GM23338 (cell line): ENCODE results near the gene TFB1M. TPM values are rescaled to one million over a fixed set of nuclear protein-coding genes. Genes with fewer than 3 reads are reported as not detected.

Source experiments
- ATAC-seq: fragments of 200-7000 bp; cut with Tn5 transposase; 3 replicates; pipeline ENCODE4 v1.9.1; 2020
- DNase-seq: peaks from one replicate; pipeline ENCODE4 v3.0.0-alpha.2; 2015; ENCODE audit warnings: low spot score
- H2AFZ ChIP-seq: fragments of 200-600 bp; sonication (generic); 2 replicates; pipeline ENCODE4 v1.8.0; 2016; ENCODE audit warnings: antibody characterized with exemption, mild to moderate bottlenecking, moderate library complexity
- H3F3A ChIP-seq: fragments of 200-600 bp; sonication (generic); replicated peaks from 2 replicates; pipeline ENCODE4 v1.8.0; 2017; ENCODE audit warnings: antibody characterized with exemption, mixed run types, low read depth
- H3K27ac ChIP-seq: fragments of 200-600 bp; sonication (generic); 2 replicates; pipeline ENCODE4 v1.6.1; 2016; ENCODE audit warnings: low read depth
- H3K27me3 ChIP-seq: fragments of 200-600 bp; sonication (generic); 2 replicates; pipeline ENCODE4 v1.8.0; 2016; ENCODE audit warnings: mild to moderate bottlenecking, mixed run types, moderate library complexity; ENCODE audit not compliant: insufficient read depth
- H3K36me3 ChIP-seq: fragments of 200-600 bp; sonication (generic); 2 replicates; pipeline ENCODE4 v1.8.0; 2016; ENCODE audit warnings: mild to moderate bottlenecking; ENCODE audit not compliant: insufficient read depth
- H3K4me1 ChIP-seq: fragments of 200-600 bp; sonication (generic); 2 replicates; pipeline ENCODE4 v1.8.0; 2016; ENCODE audit warnings: mild to moderate bottlenecking, moderate library complexity; ENCODE audit not compliant: insufficient read depth
- H3K4me2 ChIP-seq: fragments of 200-600 bp; sonication (generic); 2 replicates; pipeline ENCODE4 v1.7.1; 2017; ENCODE audit warnings: mixed run types
- H3K4me3 ChIP-seq: fragments of 200-600 bp; sonication (generic); 2 replicates; pipeline ENCODE4 v1.6.1; 2016; ENCODE audit warnings: mixed run types
- H3K79me2 ChIP-seq: fragments of 200-600 bp; sonication (generic); replicated peaks from 2 replicates; pipeline ENCODE4 v1.8.0; 2017; ENCODE audit warnings: mild to moderate bottlenecking; ENCODE audit not compliant: insufficient read depth
- H3K9me2 ChIP-seq: fragments of 200-600 bp; sonication (generic); 2 replicates; pipeline ENCODE4 v1.8.0; 2017; ENCODE audit not compliant: insufficient read depth
- H4K20me1 ChIP-seq: fragments of 200-600 bp; sonication (generic); replicated peaks from 2 replicates; pipeline ENCODE4 v1.8.0; 2017; ENCODE audit warnings: mild to moderate bottlenecking; ENCODE audit not compliant: insufficient read depth
- H3K27ac Mint-ChIP-seq: 2 replicates; pipeline ENCODE4 v1.8.0; 2020; ENCODE audit warnings: inconsistent platforms, mild to moderate bottlenecking, moderate library complexity, mixed read lengths
- H3K27me3 Mint-ChIP-seq: 3 replicates; pipeline ENCODE4 v1.8.0; 2022; ENCODE audit warnings: low read depth, mild to moderate bottlenecking, moderate library complexity, mixed read lengths, inconsistent platforms; ENCODE audit not compliant: insufficient read depth, poor library complexity
- H3K36me3 Mint-ChIP-seq: 3 replicates; pipeline ENCODE4 v1.8.0; 2021; ENCODE audit warnings: low read depth, mild to moderate bottlenecking, inconsistent platforms, moderate library complexity, mixed read lengths
- H3K4me1 Mint-ChIP-seq: 3 replicates; pipeline ENCODE4 v1.8.0; 2020; ENCODE audit warnings: mild to moderate bottlenecking, inconsistent platforms, mixed read lengths
- H3K4me3 Mint-ChIP-seq: 3 replicates; pipeline ENCODE4 v1.8.0; 2021; ENCODE audit warnings: moderate library complexity, mild to moderate bottlenecking, inconsistent platforms, mixed read lengths
- H3K9me3 Mint-ChIP-seq: 3 replicates; pipeline ENCODE4 v1.8.0; 2020; ENCODE audit warnings: moderate library complexity, mild to moderate bottlenecking, inconsistent platforms, mixed read lengths
- CREB1 ChIP-seq: fragments of 250-450 bp; sonication (Bioruptor Pico); IDR thresholded peaks from 2 replicates; pipeline ENCODE4 v1.5.0; 2020; ENCODE audit warnings: low read depth, mild to moderate bottlenecking, moderate library complexity
- CTCF ChIP-seq, 2 experiments: fragments of 200-600 bp in 1 of 2; sonication (generic) in 1 of 2; conservative IDR thresholded peaks; 2 replicates each; pipeline versions ENCODE4 v1.5.1 to v1.6.1; 2016 to 2017; ENCODE audit warnings: antibody characterized with exemption in 2 of 2, low read depth in 2 of 2, mild to moderate bottlenecking in 2 of 2, moderate library complexity in 1 of 2
- EZH2 ChIP-seq: fragments of 200-600 bp; sonication (generic); IDR thresholded peaks from one replicate; pipeline ENCODE4 v1.8.0; 2017; ENCODE audit warnings: antibody characterized with exemption, mild to moderate bottlenecking, low read depth; ENCODE audit not compliant: unreplicated experiment
- EZH2phosphoT487 ChIP-seq: fragments of 200-600 bp; sonication (generic); IDR thresholded peaks from one replicate; pipeline ENCODE4 v1.8.1; 2018; ENCODE audit warnings: antibody characterized with exemption; ENCODE audit not compliant: unreplicated experiment
- JUNB ChIP-seq: IDR thresholded peaks from one replicate; pipeline ENCODE4 v1.6.1; 2016; ENCODE audit warnings: antibody characterized with exemption; ENCODE audit not compliant: unreplicated experiment
- NANOG ChIP-seq: IDR thresholded peaks from 2 replicates; pipeline ENCODE4 v1.6.1; 2016; ENCODE audit warnings: antibody characterized with exemption, borderline replicate concordance
- POLR2AphosphoS5 ChIP-seq: IDR thresholded peaks from 2 replicates; pipeline ENCODE4 v1.6.1; 2016; ENCODE audit warnings: antibody characterized with exemption, low read depth
- ZNF114 ChIP-seq: fragments of 250-450 bp; sonication (Bioruptor Pico); IDR thresholded peaks from 2 replicates; pipeline ENCODE4 v1.5.0; 2020; ENCODE audit warnings: mild to moderate bottlenecking, moderate library complexity
- ZNF331 ChIP-seq: fragments of 250-450 bp; sonication (Bioruptor Pico); IDR thresholded peaks from 2 replicates; pipeline ENCODE4 v1.5.0; 2020; ENCODE audit warnings: low read depth, mild to moderate bottlenecking, moderate library complexity
- ZNF462 ChIP-seq: fragments of 250-450 bp; sonication (Bioruptor Pico); IDR thresholded peaks from 2 replicates; pipeline ENCODE4 v1.5.0; 2020; ENCODE audit warnings: mild to moderate bottlenecking, moderate library complexity
- polyA plus RNA-seq: library from polyadenylated mRNA; unstranded; fragments of >200 nt; fragmentation: Nextera tagmentation; extraction: Ambion mirVana; gene quantifications from 2 replicates; pipeline ENCODE4 v1.2.1, GENCODE V29; 2016
- total RNA-seq: library from RNA; depleted of rRNA; stranded (reverse); fragments of >200 nt; shearing (Covaris generic); gene quantifications from 2 replicates; pipeline ENCODE4 v1.2.3, GENCODE V29; 2014
- TF ChIP-seq, protein P1 (sequence below): IDR thresholded peaks from 2 replicates; pipeline ENCODE4 v1.6.1; 2016; ENCODE audit warnings: antibody characterized with exemption

Gene TFB1M
- total and polyA plus RNA-seq, 2 experiments from 2014 or later, result 51.1 to 66.9 TPM

GRCh38 chr6:155352811-155353210 is 38.5 kb upstream of the TFB1M start:
- Mint-ChIP-seq H3K27me3 (peaks cover 5% of the 10 kb centered on the region), H3K4me3 (no peak overlapping the region), H3K4me1 (no peaks in the 10 kb centered on the region), H3K27ac (no peak overlapping the region), H3K9me3 (peaks cover 20% of the 10 kb centered on the region), H3K36me3 (peaks cover 5% of the 10 kb centered on the region)
- Histone ChIP-seq H3K4me3 (no peak overlapping the region), H3K27ac (no peak overlapping the region), H3F3A (no peaks in the 10 kb centered on the region), H3K79me2 (no peaks in the 10 kb centered on the region), H3K36me3 (no peaks in the 10 kb centered on the region; the same call in 1 of the 2 replicates), H3K27me3 (no peaks in the 10 kb centered on the region), H3K4me2 (no peak overlapping the region), H2AFZ (no peak overlapping the region), H3K9me2 (no peaks in the 10 kb centered on the region), H3K4me1 (no peaks in the 10 kb centered on the region), H4K20me1 (no peaks in the 10 kb centered on the region)
- no peak for DNase-seq
- TF ChIP-seq EZH2 (no peak), POLR2AphosphoS5 (no peak), ZNF114 (CRISPR knock-in tag) (no peak), EZH2phosphoT487 (no peak), ZNF462 (CRISPR knock-in tag) (no peak), NANOG (no peak), CREB1 (CRISPR knock-in tag) (no peak), JUNB (no peak), CTCF (conservative IDR thresholded peaks at IDR 0.05; ENCODE audit: low read depth in 2 of 2) (no peak), ZNF331 (CRISPR knock-in tag) (no peak)
- TF ChIP-seq, protein P1, sequence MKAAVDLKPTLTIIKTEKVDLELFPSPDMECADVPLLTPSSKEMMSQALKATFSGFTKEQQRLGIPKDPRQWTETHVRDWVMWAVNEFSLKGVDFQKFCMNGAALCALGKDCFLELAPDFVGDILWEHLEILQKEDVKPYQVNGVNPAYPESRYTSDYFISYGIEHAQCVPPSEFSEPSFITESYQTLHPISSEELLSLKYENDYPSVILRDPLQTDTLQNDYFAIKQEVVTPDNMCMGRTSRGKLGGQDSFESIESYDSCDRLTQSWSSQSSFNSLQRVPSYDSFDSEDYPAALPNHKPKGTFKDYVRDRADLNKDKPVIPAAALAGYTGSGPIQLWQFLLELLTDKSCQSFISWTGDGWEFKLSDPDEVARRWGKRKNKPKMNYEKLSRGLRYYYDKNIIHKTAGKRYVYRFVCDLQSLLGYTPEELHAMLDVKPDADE, result no peak
- no peak for ATAC-seq
